ENCODE results near the gene TWNK. TPM values are rescaled to one million over a fixed set of nuclear protein-coding genes. Genes with fewer than 3 reads are reported as not detected.

TWNK gene
- total RNA-seq, 2 donors from 2014 or later = 5.5 to 7.1 TPM

DNA sequence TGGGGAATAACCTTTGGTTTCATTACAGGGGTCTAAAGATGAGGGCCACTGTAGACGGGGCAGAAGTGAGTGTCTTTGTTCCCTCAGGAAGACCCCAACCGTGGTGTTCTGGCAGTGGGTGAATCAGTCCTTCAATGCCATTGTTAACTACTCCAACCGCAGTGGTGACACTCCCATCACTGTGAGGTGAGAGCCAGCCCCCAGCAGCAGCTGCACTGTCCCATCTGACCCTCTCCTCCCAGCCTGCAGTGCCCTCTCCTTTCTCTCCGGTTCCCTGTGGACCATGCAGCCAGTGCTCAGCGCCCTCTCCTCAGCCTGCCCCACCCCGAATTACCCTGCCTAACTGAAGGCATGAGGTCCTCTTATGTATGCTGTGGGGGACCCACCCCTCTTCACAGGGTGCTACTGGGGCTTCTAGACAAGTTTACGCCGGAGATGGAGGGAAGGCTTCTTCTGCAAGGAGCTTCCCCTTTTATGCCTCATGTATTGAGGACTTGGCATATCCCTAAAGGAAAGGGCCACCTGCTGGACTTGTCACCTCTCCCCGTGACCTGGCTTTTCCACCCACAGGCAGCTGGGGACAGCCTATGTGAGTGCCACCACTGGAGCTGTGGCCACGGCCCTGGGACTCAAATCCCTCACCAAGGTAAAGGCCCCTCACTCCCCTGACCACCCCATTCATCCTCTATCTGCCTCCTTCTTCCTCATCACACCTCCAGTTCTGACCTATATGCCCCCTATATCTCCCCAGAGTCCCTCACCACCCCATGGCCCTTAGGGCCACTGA lies 48.8 kb downstream of the TWNK start:
- Histone ChIP-seq H3K27ac (no peak overlapping the region), H3K4me3 (no peak overlapping the region), H3K9me3 (no peaks in the 10 kb centered on the region), H3K27me3 (no peaks in the 10 kb centered on the region), H3K36me3 (peaks cover 43% of the 10 kb centered on the region), H3K4me1 (peaks cover 0 to 17% of the 10 kb centered on the region in 2 donors)
- TF ChIP-seq, protein P1, sequence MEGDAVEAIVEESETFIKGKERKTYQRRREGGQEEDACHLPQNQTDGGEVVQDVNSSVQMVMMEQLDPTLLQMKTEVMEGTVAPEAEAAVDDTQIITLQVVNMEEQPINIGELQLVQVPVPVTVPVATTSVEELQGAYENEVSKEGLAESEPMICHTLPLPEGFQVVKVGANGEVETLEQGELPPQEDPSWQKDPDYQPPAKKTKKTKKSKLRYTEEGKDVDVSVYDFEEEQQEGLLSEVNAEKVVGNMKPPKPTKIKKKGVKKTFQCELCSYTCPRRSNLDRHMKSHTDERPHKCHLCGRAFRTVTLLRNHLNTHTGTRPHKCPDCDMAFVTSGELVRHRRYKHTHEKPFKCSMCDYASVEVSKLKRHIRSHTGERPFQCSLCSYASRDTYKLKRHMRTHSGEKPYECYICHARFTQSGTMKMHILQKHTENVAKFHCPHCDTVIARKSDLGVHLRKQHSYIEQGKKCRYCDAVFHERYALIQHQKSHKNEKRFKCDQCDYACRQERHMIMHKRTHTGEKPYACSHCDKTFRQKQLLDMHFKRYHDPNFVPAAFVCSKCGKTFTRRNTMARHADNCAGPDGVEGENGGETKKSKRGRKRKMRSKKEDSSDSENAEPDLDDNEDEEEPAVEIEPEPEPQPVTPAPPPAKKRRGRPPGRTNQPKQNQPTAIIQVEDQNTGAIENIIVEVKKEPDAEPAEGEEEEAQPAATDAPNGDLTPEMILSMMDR (IDR thresholded peaks at IDR 0.05) = no peak
- no peak for DNase-seq (ENCODE audit: low spot score)

DNA sequence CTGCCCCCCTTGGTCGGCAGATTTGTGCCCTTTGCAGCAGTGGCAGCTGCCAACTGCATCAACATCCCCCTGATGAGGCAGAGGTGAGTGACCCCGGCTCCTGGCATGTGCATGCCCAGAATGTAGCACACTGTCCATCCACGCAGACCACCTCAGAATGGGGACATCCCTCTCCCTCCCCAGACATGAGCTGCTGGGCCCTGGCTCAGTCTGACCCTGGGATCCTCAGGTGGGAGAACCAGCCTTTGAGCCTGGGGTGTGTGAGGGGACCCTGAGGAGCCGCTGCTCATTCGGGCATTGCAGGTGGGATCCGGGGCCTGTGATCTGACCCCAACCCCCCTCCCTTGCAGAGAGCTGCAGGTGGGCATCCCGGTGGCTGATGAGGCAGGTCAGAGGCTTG lies 49.4 kb downstream of the TWNK start:
- Histone ChIP-seq H3K27me3 (no peaks in the 10 kb centered on the region), H3K9me3 (no peaks in the 10 kb centered on the region), H3K27ac (no peak overlapping the region), H3K4me3 (no peak overlapping the region), H3K4me1 (peaks cover 0 to 21% of the 10 kb centered on the region in 2 donors), H3K36me3 (peaks cover 43% of the 10 kb centered on the region)
- TF ChIP-seq, protein P1 (IDR thresholded peaks at IDR 0.05) = no peak
- no peak for DNase-seq (ENCODE audit: low spot score)

DNA sequence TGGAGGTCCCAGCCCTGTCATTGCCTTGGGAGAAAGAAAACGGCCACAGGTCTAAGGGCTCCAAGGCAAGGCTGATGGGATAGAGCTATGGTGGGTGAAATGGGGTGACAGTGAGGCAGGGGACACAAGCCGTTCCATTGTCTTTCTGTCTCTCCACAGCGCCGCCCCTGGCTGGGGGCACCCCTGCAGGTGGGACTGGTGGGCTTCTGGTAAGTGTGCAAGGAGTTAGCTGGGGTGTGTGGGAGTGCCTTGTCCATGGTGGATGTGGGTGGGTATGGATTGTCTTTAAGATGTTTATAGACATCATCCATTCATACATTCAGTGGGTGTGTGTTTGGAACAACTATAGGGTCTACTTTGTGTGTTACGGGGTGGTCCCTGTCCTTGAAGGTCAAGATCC lies 51.1 kb downstream of the TWNK start:
- TF ChIP-seq, protein P1 (IDR thresholded peaks at IDR 0.05) = no peak
- H3K27ac ChIP-seq = no peak overlapping the region
- peaks cover 0 to 25% of the 10 kb centered on the region in 2 donors for H3K4me1 ChIP-seq
- H3K36me3 ChIP-seq = peaks cover 43% of the 10 kb centered on the region
- no peaks in the 10 kb centered on the region for H3K9me3 ChIP-seq
- no peak for DNase-seq (ENCODE audit: low spot score)
- H3K4me3 ChIP-seq = no peak overlapping the region
- no peaks in the 10 kb centered on the region for H3K27me3 ChIP-seq

DNA sequence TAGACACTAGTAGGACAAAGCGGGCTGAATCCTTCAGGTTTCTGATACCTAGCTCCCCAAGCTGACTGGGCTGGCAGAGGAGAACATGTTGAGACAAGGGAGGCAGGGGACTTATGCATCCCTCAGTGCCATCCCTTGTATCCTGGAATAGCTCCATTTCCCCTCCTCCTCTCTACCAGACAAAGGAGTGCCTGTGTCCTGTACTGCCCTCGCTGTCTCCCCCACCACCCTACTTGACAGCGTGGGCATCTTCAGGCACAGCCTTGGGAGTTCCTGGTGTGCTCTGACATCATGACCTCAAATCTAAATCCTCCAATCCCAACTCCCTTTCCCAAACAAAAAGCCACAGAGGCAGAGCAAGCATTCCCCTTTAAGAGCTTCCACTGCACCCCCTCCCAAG lies 52.7 kb downstream of the TWNK start:
- Histone ChIP-seq H3K9me3 (no peaks in the 10 kb centered on the region), H3K27ac (no peak overlapping the region), H3K36me3 (peaks cover 38% of the 10 kb centered on the region), H3K4me1 (peaks cover 0 to 22% of the 10 kb centered on the region in 2 donors), H3K27me3 (no peaks in the 10 kb centered on the region), H3K4me3 (no peak overlapping the region)
- no peak for DNase-seq (ENCODE audit: low spot score)
- TF ChIP-seq, protein P1 (IDR thresholded peaks at IDR 0.05) = no peak

DNA sequence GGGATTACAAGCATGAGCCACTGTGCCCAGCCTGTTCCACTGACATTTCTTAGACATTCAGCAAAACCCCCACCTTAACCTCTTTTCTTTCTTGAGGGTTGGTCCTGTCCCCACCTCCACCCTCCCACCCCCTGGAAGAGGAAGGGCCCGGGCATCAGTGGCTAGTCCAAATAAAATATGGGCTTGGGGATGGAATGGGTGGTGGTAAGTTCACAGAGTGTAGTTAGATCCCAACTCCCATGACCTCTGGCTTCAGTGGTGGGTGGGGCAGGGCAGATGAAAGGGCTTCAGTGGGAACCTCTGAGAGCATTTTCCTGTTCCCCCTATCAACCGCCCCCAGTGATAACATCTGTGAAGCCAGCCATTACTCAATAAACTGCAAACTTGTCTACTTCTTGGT lies 53.5 kb downstream of the TWNK start:
- Histone ChIP-seq H3K27me3 (no peaks in the 10 kb centered on the region), H3K4me1 (peaks cover 0 to 22% of the 10 kb centered on the region in 2 donors), H3K9me3 (no peaks in the 10 kb centered on the region), H3K36me3 (peaks cover 30% of the 10 kb centered on the region), H3K4me3 (no peak overlapping the region), H3K27ac (no peak overlapping the region)
- TF ChIP-seq, protein P1 (IDR thresholded peaks at IDR 0.05) = no peak
- DNase-seq (ENCODE audit: low spot score) = no peak
